Ovary (tissue), 3 donors: ENCODE results near the gene MAST4.

Source experiments
- CTCF ChIP-seq, 3 donors: fragments of 450-650 bp in 2 of 3; fragments of 200-600 bp in 1 of 3; IDR thresholded peaks; one replicate each; pipeline versions ENCODE4 v1.5.1 to v1.8.0; 2016 to 2022; ENCODE audit warnings: antibody characterized with exemption in 3 of 3, mild to moderate bottlenecking in 1 of 3
- EP300 ChIP-seq: sonication (generic); formaldehyde crosslinking; IDR thresholded peaks from one replicate; pipeline ENCODE4 v1.6.1; 2017; ENCODE audit warnings: antibody characterized with exemption
- POLR2A ChIP-seq: fragments of 450-650 bp; IDR thresholded peaks from one replicate; pipeline ENCODE4 v1.6.1; 2017; ENCODE audit warnings: antibody characterized with exemption, mild to moderate bottlenecking, moderate library complexity
- donor health status: DM: no; HTN: no; CAD: no.

- no peak for TF ChIP-seq CTCF (IDR thresholded peaks at IDR 0.05)
- no peak for TF ChIP-seq EP300
- no peak for TF ChIP-seq POLR2A
Observed at GRCh38 chr5:66722686-66723085, 126.5 kb downstream of the MAST4 start.
